GM23338 (cell line): Measurements from ENCODE around the gene PLD2. TPM values are rescaled to one million over a fixed set of nuclear protein-coding genes. Genes with fewer than 3 reads are reported as not detected.

Source experiments
- ATAC-seq: fragments of 200-7000 bp; cut with Tn5 transposase; 3 replicates; pipeline ENCODE4 v1.9.1; 2020
- DNase-seq: peaks from one replicate; pipeline ENCODE4 v3.0.0-alpha.2; 2015; ENCODE audit warnings: low spot score
- H2AFZ ChIP-seq: fragments of 200-600 bp; sonication (generic); 2 replicates; pipeline ENCODE4 v1.8.0; 2016; ENCODE audit warnings: antibody characterized with exemption, mild to moderate bottlenecking, moderate library complexity
- H3F3A ChIP-seq: fragments of 200-600 bp; sonication (generic); replicated peaks from 2 replicates; pipeline ENCODE4 v1.8.0; 2017; ENCODE audit warnings: antibody characterized with exemption, mixed run types, low read depth
- H3K27ac ChIP-seq: fragments of 200-600 bp; sonication (generic); 2 replicates; pipeline ENCODE4 v1.6.1; 2016; ENCODE audit warnings: low read depth
- H3K27me3 ChIP-seq: fragments of 200-600 bp; sonication (generic); 2 replicates; pipeline ENCODE4 v1.8.0; 2016; ENCODE audit warnings: mild to moderate bottlenecking, mixed run types, moderate library complexity; ENCODE audit not compliant: insufficient read depth
- H3K36me3 ChIP-seq: fragments of 200-600 bp; sonication (generic); 2 replicates; pipeline ENCODE4 v1.8.0; 2016; ENCODE audit warnings: mild to moderate bottlenecking; ENCODE audit not compliant: insufficient read depth
- H3K4me1 ChIP-seq: fragments of 200-600 bp; sonication (generic); 2 replicates; pipeline ENCODE4 v1.8.0; 2016; ENCODE audit warnings: mild to moderate bottlenecking, moderate library complexity; ENCODE audit not compliant: insufficient read depth
- H3K4me2 ChIP-seq: fragments of 200-600 bp; sonication (generic); 2 replicates; pipeline ENCODE4 v1.7.1; 2017; ENCODE audit warnings: mixed run types
- H3K4me3 ChIP-seq: fragments of 200-600 bp; sonication (generic); 2 replicates; pipeline ENCODE4 v1.6.1; 2016; ENCODE audit warnings: mixed run types
- H3K79me2 ChIP-seq: fragments of 200-600 bp; sonication (generic); replicated peaks from 2 replicates; pipeline ENCODE4 v1.8.0; 2017; ENCODE audit warnings: mild to moderate bottlenecking; ENCODE audit not compliant: insufficient read depth
- H3K9me2 ChIP-seq: fragments of 200-600 bp; sonication (generic); 2 replicates; pipeline ENCODE4 v1.8.0; 2017; ENCODE audit not compliant: insufficient read depth
- H4K20me1 ChIP-seq: fragments of 200-600 bp; sonication (generic); replicated peaks from 2 replicates; pipeline ENCODE4 v1.8.0; 2017; ENCODE audit warnings: mild to moderate bottlenecking; ENCODE audit not compliant: insufficient read depth
- H3K27ac Mint-ChIP-seq: 2 replicates; pipeline ENCODE4 v1.8.0; 2020; ENCODE audit warnings: inconsistent platforms, mild to moderate bottlenecking, moderate library complexity, mixed read lengths
- H3K27me3 Mint-ChIP-seq: 3 replicates; pipeline ENCODE4 v1.8.0; 2022; ENCODE audit warnings: low read depth, mild to moderate bottlenecking, moderate library complexity, mixed read lengths, inconsistent platforms; ENCODE audit not compliant: insufficient read depth, poor library complexity
- H3K36me3 Mint-ChIP-seq: 3 replicates; pipeline ENCODE4 v1.8.0; 2021; ENCODE audit warnings: low read depth, mild to moderate bottlenecking, inconsistent platforms, moderate library complexity, mixed read lengths
- H3K4me1 Mint-ChIP-seq: 3 replicates; pipeline ENCODE4 v1.8.0; 2020; ENCODE audit warnings: mild to moderate bottlenecking, inconsistent platforms, mixed read lengths
- H3K4me3 Mint-ChIP-seq: 3 replicates; pipeline ENCODE4 v1.8.0; 2021; ENCODE audit warnings: moderate library complexity, mild to moderate bottlenecking, inconsistent platforms, mixed read lengths
- H3K9me3 Mint-ChIP-seq: 3 replicates; pipeline ENCODE4 v1.8.0; 2020; ENCODE audit warnings: moderate library complexity, mild to moderate bottlenecking, inconsistent platforms, mixed read lengths
- CREB1 ChIP-seq: fragments of 250-450 bp; sonication (Bioruptor Pico); IDR thresholded peaks from 2 replicates; pipeline ENCODE4 v1.5.0; 2020; ENCODE audit warnings: low read depth, mild to moderate bottlenecking, moderate library complexity
- CTCF ChIP-seq, 2 experiments: fragments of 200-600 bp in 1 of 2; sonication (generic) in 1 of 2; conservative IDR thresholded peaks; 2 replicates each; pipeline versions ENCODE4 v1.5.1 to v1.6.1; 2016 to 2017; ENCODE audit warnings: antibody characterized with exemption in 2 of 2, low read depth in 2 of 2, mild to moderate bottlenecking in 2 of 2, moderate library complexity in 1 of 2
- JUNB ChIP-seq: IDR thresholded peaks from one replicate; pipeline ENCODE4 v1.6.1; 2016; ENCODE audit warnings: antibody characterized with exemption; ENCODE audit not compliant: unreplicated experiment
- POLR2AphosphoS5 ChIP-seq: IDR thresholded peaks from 2 replicates; pipeline ENCODE4 v1.6.1; 2016; ENCODE audit warnings: antibody characterized with exemption, low read depth
- REST ChIP-seq: IDR thresholded peaks from one replicate; pipeline ENCODE4 v1.6.1; 2018; ENCODE audit warnings: antibody characterized with exemption; ENCODE audit not compliant: unreplicated experiment
- ZNF462 ChIP-seq: fragments of 250-450 bp; sonication (Bioruptor Pico); IDR thresholded peaks from 2 replicates; pipeline ENCODE4 v1.5.0; 2020; ENCODE audit warnings: mild to moderate bottlenecking, moderate library complexity
- polyA plus RNA-seq: library from polyadenylated mRNA; unstranded; fragments of >200 nt; fragmentation: Nextera tagmentation; extraction: Ambion mirVana; gene quantifications from 2 replicates; pipeline ENCODE4 v1.2.1, GENCODE V29; 2016
- total RNA-seq: library from RNA; depleted of rRNA; stranded (reverse); fragments of >200 nt; shearing (Covaris generic); gene quantifications from 2 replicates; pipeline ENCODE4 v1.2.3, GENCODE V29; 2014

PLD2 gene
- total and polyA plus RNA-seq, 2 experiments from 2014 or later = 20.2 to 55.9 TPM

- H3K4me1 ChIP-seq = peaks cover 25% of the 10 kb centered on the region
- Mint-ChIP-seq H3K4me1 (peaks cover 37% of the 10 kb centered on the region), H3K27ac (no peak overlapping the region), H3K36me3 (no peaks in the 10 kb centered on the region; the same call in 2 of the 3 replicates), H3K9me3 (no peaks in the 10 kb centered on the region; the same call in 2 of the 3 replicates), H3K27me3 (peaks cover 4% of the 10 kb centered on the region), H3K4me3 (no peak overlapping the region)
- ATAC-seq = no peak
- no peaks in the 10 kb centered on the region for H3K36me3 ChIP-seq
- TF ChIP-seq REST (no peak), ZNF462 (no peak), CREB1 (CRISPR knock-in tag) (no peak), JUNB (no peak), CTCF (conservative IDR thresholded peaks at IDR 0.05; ENCODE audit: low read depth in 2 of 2) (no peak), POLR2AphosphoS5 (no peak)
- H3K9me2 ChIP-seq = no peaks in the 10 kb centered on the region
- H4K20me1 ChIP-seq = peaks cover 7% of the 10 kb centered on the region
- no peak overlapping the region for H3K4me2 ChIP-seq
- no peak overlapping the region for H3K4me3 ChIP-seq
- no peaks in the 10 kb centered on the region for H3F3A ChIP-seq
- DNase-seq = no peak
- no peak overlapping the region for H2AFZ ChIP-seq
- no peaks in the 10 kb centered on the region for H3K27me3 ChIP-seq
- peaks cover 79% of the 10 kb centered on the region for H3K79me2 ChIP-seq
- no peak overlapping the region for H3K27ac ChIP-seq
These were observed 38.2 kb downstream of the PLD2 start for GRCh38 chr17:4845118-4845517.
